OCI-LY1 (cell line): ENCODE data around the gene ROR2.

Experiments used
- CTCF ChIP-seq: fragments of 200-600 bp; sonication (generic), shearing (Covaris generic); IDR thresholded peaks from 2 replicates; pipeline ENCODE4 v1.5.1; 2017; ENCODE audit warnings: mild to moderate bottlenecking, antibody characterized with exemption, low read length, moderate library complexity, mixed read lengths
- EZH2 ChIP-seq: fragments of 200-600 bp; sonication (generic), shearing (Covaris generic); IDR thresholded peaks from 2 replicates; pipeline ENCODE4 v1.8.0; 2017; ENCODE audit warnings: borderline replicate concordance, mixed run types, mild to moderate bottlenecking, antibody characterized with exemption, low read length, moderate library complexity, mixed read lengths

GRCh38 chr9:91712811-91713210 lies 237.2 kb downstream of the ROR2 start:
- no peak for TF ChIP-seq CTCF
- no peak for TF ChIP-seq EZH2
